ENCODE results near the gene PRTG. TPM values are rescaled to one million over a fixed set of nuclear protein-coding genes. Genes with fewer than 3 reads are reported as not detected.

Gene PRTG
- total and polyA plus RNA-seq, 2 donors (not counting 3 experiments of a cell fraction or from before 2014, with no cell fraction given) = 3.4 to 12.4 TPM

- Histone ChIP-seq H3K27me3 (ENCODE audit: control insufficient read depth in 2 of 2, insufficient read depth in 2 of 2, low read length in 2 of 2) (no peaks in the 10 kb centered on the region), H3K27ac (ENCODE audit: insufficient read depth, low read depth, low read length) (no peak overlapping the region), H3K9ac (replicated peaks; ENCODE audit: extremely low read depth, insufficient read depth, low read length) (no peak overlapping the region), H3K36me3 (ENCODE audit: control insufficient read depth in 2 of 2, extremely low read depth in 1 of 2, insufficient read depth in 2 of 2, low read length in 2 of 2) (no peaks in the 10 kb centered on the region), H3K4me2 (ENCODE audit: insufficient read depth, low read length) (no peak overlapping the region), H3K9me1 (replicated peaks; ENCODE audit: control insufficient read depth, extremely low read depth, insufficient read depth, low read length) (no peaks in the 10 kb centered on the region), H2AFZ (ENCODE audit: low read depth, low read length) (no peak overlapping the region), H3K9me3 (replicated peaks; ENCODE audit: control insufficient read depth, insufficient read depth, low read length) (no peaks in the 10 kb centered on the region), H3K79me2 (ENCODE audit: control insufficient read depth, insufficient read depth, low read length) (no peaks in the 10 kb centered on the region), H3K4me1 (ENCODE audit: control insufficient read depth, extremely low read depth, insufficient read depth, low read length) (peaks cover 6% of the 10 kb centered on the region), H4K20me1 (replicated peaks; ENCODE audit: control insufficient read depth, extremely low read depth, insufficient read depth, low read length) (no peaks in the 10 kb centered on the region), H3K4me3 (replicated peaks in 1 of 3; ENCODE audit: insufficient read depth in 1 of 3, low read depth in 1 of 3, low read length in 3 of 3) (no peak overlapping the region)
- no peak for TF ChIP-seq EZH2 (IDR thresholded peaks at IDR 0.05; ENCODE audit: borderline replicate concordance, low read depth, low read length, severe bottlenecking)
- no peak for TF ChIP-seq FOS (IDR thresholded peaks at IDR 0.05; ENCODE audit: borderline replicate concordance, insufficient read depth, low read length)
- no peak for TF ChIP-seq GATA2 (IDR thresholded peaks at IDR 0.05; ENCODE audit: insufficient read depth, insufficient read length, low read depth, low read length)
- TF ChIP-seq POLR2A (IDR thresholded peaks at IDR 0.05; ENCODE audit: low read depth, low read length) = no peak
- TF ChIP-seq, protein P1, sequence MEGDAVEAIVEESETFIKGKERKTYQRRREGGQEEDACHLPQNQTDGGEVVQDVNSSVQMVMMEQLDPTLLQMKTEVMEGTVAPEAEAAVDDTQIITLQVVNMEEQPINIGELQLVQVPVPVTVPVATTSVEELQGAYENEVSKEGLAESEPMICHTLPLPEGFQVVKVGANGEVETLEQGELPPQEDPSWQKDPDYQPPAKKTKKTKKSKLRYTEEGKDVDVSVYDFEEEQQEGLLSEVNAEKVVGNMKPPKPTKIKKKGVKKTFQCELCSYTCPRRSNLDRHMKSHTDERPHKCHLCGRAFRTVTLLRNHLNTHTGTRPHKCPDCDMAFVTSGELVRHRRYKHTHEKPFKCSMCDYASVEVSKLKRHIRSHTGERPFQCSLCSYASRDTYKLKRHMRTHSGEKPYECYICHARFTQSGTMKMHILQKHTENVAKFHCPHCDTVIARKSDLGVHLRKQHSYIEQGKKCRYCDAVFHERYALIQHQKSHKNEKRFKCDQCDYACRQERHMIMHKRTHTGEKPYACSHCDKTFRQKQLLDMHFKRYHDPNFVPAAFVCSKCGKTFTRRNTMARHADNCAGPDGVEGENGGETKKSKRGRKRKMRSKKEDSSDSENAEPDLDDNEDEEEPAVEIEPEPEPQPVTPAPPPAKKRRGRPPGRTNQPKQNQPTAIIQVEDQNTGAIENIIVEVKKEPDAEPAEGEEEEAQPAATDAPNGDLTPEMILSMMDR (IDR thresholded peaks at IDR 0.05; ENCODE audit: extremely low read depth in 1 of 2, insufficient read depth in 1 of 2, low read depth in 1 of 2, low read length in 2 of 2) = no peak
- no peak for TF ChIP-seq POLR2AphosphoS5 (IDR thresholded peaks at IDR 0.05; ENCODE audit: insufficient read depth, low read depth, low read length)
- TF ChIP-seq JUN (IDR thresholded peaks at IDR 0.05; ENCODE audit: borderline replicate concordance, insufficient read depth, insufficient read length, low read depth) = no peak
- no peak for TF ChIP-seq MAX (IDR thresholded peaks at IDR 0.05; ENCODE audit: insufficient read depth, insufficient read length)
- TF ChIP-seq MYC (IDR thresholded peaks at IDR 0.05; ENCODE audit: low read depth, low read length) = no peak
- ChIA-PET CTCF (interaction anchor here (0.6 to 2.6 kb wide), 16 partner anchors 10 to 290 kb away, joined by 3 to 13 read pairs (median 4); no protein-coding TSS in a partner anchor), POLR2A (no interaction called here)
- BruUV-seq (replicated peaks) = no TSS peak
- DNase-seq (ENCODE audit: low read depth, low spot score) = no peak
- dilution Hi-C loops (cut with MboI; ENCODE audit: extremely low pct_ligation_motif_present, low sequenced_read_pairs) (no loop called here), intact Hi-C loops (cut with micrococcal nuclease) (no loop called here)
- FAIRE-seq = no peak
Measured at GRCh38 chr15:55628369-55628730, 114.6 kb downstream of the PRTG start.

Data from endothelial cell of umbilical vein (primary cell).